GM18870 (cell line): ENCODE results near the gene EFNB2.
A peak's percentile ranks its signal among the peaks of the same experiment; 100 is the strongest.

ENCODE experiments used
- ATAC-seq: cut with Tn5 transposase; IDR thresholded peaks from one replicate; pipeline ENCODE4 v1.9.1; 2021; ENCODE audit warnings: moderate library complexity; ENCODE audit not compliant: unreplicated experiment

Gene EFNB2, protein sequence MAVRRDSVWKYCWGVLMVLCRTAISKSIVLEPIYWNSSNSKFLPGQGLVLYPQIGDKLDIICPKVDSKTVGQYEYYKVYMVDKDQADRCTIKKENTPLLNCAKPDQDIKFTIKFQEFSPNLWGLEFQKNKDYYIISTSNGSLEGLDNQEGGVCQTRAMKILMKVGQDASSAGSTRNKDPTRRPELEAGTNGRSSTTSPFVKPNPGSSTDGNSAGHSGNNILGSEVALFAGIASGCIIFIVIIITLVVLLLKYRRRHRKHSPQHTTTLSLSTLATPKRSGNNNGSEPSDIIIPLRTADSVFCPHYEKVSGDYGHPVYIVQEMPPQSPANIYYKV

DNA sequence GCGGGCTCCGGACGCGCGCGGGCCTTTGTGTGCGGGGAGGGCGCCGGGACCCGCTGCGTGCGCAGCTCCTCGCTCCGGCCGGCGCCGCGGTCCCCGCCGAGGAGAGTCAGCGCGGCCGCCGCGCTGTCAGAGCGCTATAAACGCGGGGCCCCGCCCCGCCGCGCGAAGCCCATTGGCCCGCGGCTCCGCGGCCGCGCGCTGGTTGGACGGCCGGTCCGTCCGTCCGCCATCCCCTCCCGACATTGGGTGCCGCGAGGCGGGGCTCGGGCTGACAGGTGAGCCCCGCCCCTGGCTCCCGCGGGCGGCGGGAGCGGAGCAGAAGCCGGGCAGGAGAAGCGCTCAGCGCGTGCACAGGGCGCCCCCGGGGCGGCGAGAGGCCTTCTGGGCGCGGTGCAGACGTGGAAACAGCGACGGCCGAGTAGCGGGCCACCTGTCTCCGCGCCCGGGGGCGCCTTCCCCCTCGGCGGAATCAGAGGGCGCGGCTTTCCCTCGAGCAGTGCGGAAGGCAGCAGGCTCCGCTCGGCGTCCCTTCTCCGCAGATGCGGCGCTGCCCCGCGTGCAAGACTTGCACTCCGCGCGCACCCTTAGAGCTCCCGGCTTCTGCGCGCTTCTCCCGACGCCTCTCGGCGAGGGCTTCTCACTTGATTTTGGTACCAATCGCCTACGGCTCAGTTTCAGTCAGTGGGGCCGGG, at the start of gene EFNB2:
TSS of gene EFNB2 (minus strand) at position 111 of the 692 bp plus-strand sequence. CDS start 698 bp downstream, outside the sequence.
- peak; percentile 85 for ATAC-seq

DNA sequence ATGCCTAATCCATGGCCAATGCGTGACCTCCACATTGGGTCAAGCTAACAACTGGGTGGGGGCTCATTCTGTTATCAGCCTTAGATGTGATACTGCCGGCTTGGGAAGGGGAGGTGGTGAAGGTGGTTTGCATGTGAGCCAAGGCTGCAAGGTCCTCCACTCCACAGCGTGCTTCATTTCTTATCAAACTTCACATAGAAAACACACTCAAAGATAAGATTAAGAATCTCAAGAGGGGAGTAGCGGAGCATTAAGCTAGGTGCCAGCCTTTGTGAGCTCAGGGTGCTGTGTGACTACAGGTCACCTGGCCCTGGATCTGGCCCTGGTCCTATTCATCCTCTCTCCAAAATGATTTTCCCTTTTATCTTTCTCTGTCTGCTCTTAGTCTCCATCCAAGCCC, 45.8 kb upstream of the EFNB2 start:
- no peak for ATAC-seq

DNA sequence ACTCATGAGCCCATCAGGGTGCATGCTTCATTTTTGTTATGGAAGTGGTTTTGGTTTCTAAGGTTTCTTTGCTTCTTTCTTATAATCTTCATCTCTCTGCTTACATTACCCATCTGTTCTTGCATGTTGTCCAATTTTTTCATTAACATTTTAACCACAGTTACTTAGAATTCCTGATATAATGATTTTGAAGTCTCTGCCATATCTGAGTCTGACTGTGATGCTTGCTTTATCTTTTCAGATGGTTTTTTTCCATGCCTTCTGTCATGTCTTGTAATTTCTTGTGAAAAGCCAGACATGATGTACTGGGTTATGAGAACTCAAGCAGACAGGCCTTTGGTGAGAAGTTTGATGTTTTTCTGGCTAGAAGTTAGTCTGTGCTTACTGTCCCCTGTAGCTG, 40.4 kb upstream of the EFNB2 start:
- ATAC-seq, result no peak

DNA sequence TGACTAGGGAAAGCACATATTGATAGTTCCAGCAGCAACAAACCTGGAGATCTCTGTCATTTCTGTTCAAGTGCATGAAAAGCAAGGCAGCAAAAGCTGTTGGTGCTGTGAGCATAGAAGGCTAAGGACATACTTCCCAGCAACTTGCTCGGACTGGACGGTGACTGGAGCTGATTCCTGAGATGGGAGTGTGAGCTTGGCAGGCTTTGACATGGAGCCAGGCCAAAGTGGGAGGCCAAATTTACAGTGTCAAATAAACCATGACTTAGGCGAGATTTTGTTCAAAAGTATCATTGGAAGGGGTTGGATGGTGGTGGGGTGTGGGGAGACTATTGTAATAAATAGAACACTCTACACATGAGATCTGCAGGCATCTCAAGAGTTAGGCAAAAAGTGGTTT, 38.4 kb upstream of the EFNB2 start:
- no peak for ATAC-seq

DNA sequence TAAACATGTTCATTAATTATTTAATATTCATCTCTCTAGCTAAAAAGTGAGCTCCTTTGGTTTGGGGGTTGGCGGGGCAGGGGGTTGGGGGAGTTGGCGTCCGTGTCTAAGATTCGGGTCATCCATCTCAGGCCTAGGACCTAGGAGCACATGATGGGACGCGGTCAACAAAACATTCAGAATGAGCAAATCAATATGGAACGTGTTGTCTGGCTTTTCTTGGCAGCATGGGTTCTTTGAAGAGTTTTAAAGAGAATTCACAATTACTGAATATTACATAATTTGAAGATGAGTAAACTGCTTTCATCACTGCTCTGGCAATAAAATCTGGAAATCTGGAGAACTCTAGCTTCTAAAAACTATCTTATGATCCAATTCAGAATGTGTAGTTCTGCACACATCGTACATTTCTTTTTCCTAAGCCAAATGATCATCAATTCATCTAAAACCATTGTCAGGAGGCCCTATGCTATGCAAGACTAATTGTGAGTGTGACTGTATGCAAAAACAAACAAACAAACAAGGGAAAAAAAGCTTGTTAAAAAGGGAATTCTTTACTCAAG, 37.9 kb upstream of the EFNB2 start:
- ATAC-seq, result no peak

DNA sequence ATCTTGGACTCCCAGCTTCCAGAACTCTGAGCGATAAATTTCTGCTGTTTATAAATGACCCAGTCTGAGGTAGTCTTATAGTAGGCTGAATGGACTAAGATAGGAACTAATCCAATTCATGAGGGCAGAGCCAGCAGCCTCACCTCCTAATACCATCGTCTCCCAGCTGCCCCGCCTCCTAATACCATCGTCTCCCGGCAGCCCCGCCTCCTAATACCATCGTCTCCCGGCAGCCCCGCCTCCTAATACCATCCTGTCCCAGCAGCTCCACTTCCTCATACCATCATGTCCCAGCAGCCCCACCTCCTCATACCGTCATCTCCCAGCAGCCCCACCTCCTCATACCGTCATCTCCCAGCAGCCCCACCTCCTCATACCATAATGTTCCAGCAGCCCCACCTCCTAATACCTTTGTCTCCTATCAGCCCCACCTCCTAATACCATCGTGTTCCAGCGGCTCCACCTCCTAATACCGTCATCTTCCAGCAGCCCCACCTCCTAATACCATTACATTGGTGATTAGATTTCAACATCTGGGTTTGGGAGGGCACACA, 34.9 kb upstream of the EFNB2 start:
- peak; percentile 66 for ATAC-seq

DNA sequence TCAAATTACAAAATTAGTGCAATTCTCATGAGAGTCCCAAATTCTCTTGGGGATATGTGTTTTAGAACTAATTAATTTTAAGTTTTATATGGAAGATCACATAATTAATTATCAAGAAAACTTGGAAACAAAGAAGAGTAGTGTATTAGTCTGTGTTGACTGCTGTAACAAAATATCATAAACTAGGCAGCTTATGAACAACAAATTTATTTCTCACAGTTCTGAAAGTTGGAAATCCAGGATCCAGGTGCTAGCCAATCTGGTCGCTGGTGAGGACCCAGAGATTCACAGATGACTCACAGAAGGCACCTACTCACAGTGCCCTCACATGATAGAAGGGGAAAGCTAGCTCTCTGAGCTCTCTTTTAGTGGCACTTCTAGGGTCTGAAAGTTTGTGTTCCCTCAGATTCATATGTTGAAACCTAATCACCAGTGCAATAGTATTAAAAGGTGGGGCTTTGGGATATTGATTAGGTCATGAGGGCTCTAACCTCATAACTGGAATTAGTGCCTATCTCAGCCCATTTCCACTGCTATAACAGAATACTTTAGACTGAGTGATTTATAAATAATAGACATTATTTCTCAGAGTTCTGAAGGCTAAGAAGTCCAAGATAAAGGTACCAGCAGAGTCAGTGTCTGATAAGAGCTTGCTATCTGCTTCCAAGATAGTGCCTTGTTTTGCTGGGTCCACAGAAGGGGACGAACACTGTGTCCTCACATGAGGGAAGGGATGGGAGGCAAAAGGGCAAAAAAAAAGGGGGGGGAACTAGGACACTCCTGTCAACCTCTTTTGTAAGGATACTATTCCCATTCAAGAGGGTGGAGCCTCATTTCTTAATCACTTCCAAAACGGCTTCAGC, 34.0 kb upstream of the EFNB2 start:
- ATAC-seq, result no peak

DNA sequence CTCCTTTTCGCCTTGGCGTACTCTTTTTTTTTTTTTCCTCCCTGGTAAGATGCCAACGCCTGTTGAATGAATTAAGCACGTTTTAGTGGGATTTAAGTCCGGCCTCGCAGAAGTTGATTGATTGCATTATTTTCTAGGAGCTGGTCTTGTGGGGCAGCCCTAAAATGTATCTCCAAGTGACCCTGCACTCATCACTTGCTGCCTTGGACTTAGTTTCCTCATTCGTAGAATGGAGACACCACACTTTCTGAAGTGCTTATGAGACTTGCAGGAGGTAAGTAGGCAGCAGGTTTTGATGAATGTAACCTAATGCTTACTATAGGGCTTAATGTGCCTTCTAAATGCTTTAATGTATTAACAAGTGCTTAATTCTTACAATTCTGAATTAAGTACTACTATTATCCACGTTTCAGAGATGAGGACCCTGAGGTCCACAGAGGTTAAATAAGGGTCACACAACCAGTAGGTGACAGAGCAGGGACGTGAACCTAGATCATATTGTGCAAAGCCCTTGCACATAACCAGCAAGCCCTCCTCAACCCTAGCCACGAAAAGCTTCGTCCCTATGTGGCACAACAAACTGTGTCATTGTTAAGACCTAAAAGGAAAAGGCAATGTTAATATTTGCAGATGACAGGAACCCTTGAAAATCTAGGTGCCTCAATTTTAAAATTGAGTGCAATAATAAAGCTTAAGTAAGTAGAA, 33.0 kb upstream of the EFNB2 start:
- peak; percentile 27 for ATAC-seq

DNA sequence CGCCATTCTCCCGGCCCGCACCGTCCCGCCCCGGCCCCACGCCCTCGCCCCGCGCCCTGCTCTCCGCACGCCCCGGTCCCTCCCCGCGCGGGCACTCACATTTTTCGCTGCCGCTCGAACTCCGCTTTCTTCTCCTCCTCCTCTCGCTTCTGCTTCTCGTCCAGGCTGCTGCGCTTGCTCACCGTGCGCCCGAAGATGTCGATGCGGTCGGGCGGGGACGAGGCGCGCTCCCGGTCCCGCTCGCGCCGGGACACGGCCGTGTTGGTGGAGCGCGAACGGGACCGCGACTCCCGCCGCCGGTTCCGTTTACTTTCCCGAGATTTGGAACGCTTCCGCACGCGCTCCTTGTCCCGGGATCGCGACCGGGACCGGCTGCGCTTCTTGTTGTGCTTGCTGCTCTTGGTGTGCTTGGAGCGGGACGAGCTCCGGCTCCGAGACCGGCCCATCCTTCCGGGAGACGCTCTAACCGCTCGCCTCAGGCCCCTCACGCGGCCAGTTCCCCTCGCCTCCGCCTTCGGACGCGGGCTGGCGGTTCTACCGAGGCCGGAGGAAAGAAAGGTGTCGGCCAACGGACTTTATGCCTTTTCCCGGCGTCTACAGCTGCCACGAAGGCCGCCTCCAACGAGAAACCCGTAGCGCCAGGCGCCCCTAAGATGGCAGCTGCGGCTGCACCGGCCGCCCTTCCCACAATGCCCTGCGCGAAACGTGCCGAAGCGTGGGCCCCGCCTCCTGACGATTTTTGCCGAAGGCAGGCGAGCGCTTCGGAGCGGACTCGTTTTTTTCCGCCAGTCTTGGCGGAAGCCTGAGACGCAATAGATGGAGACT, 32.2 kb upstream of the EFNB2 start, which contains the start of gene ARGLU1:
TSS of gene ARGLU1 (minus strand) at position 664 of the 825 bp plus-strand sequence. CDS start at position 446, 218 bp downstream.
- ATAC-seq, result peak; percentile 62

DNA sequence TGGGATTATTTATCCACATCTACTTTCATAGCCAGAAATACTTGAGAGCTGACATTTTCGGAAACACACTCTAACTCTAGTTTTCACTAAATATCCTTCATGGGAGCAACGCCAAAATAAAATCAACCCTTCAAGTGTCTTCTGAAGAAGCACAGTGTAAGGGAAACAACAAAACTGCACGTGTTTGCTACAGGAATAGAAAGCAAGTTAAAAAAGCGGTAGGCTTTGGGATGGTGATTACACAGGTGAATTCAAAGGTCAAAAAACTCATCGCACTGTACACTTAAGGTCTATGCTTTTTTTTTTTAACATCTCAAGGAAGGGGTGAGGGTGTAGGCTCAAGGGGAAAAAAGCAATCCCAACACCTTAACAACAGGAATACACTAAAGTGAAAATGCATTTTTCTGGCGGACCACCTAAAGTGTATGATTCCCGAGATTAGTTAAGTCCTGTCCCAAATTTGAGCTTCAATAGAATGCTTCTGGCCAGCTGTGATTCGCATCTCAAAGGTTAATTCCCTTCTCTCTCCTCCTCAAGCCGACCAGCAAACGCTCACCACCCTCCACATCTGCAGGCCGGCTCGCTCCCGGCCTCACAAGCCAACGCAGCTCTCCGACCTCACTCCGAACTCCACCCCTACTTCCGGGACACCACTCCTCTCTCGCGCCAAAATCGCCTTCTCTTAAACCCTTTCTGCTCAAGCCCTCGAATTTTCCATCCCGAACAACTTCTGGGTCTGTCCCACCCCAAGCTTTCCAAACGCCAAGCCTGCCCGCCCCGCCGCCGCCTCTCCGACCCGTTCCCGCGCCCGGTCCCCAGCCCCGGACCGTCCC, 31.4 kb upstream of the EFNB2 start:
- no peak for ATAC-seq

DNA sequence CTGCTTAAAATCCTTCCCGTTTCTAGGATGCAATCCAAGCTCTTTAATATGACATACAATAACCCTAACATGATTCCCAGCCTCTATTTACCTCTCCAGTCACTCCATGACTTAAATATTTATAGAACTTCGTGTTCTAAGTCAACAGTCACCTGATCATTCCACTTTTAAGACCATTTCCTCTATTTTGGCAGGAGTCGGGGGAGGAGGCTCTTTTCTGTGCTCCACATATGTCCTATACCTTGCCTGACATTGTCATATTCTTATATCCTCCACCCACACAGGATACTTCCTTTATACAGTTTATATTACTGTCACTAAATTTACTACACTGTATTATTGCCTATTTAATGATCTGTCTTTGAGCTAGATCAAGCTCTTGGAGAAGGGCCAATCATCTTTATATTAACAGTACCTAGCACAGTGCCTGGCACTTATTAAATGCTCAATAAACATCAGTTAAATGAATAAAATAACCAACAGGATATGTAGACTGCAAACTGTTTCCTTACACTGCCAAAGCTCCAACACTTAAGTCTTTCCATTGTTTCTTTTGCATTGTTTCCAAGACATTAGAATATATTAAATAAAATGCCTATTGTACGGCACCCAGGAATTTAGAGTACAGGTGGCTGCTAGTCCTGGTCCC, 29.8 kb upstream of the EFNB2 start:
- ATAC-seq, result no peak

DNA sequence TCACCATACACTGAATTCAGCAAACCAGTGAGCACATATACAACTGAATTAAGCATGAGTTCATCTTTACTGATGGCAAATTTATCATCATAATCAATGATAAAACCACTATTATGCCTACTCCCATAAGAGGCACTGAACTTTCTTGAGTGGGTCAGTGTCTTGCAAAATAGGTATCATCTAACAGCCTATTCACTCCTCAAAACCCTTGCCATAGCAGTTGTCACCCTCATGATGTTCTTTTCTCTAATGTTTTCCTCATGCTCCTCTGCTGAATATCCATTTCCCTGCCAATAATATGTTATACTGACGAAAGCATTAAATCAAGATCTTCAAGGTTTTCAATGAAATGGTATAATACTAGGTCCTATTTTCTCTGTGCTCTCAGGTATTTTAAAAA, 26.8 kb upstream of the EFNB2 start:
- ATAC-seq, result no peak

DNA sequence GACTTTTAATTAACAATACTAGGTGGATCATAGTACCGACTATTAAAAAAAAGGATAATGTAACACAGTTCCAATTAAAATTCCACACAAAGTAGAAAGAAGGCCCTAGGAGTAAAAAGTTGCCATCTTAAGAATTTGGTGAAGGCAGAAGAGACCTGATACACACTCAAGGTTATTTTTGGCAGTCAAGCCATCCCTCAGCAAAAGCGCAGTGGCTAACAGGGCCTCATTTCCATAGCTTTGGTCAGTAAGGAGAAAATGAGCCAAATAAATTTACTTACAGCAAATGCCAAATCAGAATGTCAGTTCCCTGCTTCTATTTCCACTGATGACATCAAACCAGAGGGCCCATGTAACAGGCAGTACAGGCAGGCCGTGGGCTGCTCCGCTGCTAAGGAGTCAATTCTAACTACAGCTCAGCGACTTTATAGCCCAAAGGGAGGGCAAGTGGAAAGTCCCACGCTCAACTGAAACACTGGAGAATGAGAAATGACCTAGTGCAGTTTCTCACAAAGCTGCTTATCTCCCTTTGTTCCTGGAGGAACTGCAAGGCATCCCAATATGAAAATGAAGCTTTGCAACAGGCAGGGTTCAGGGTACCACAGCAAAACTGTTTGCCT, 26.2 kb upstream of the EFNB2 start:
- peak; percentile 83 for ATAC-seq

DNA sequence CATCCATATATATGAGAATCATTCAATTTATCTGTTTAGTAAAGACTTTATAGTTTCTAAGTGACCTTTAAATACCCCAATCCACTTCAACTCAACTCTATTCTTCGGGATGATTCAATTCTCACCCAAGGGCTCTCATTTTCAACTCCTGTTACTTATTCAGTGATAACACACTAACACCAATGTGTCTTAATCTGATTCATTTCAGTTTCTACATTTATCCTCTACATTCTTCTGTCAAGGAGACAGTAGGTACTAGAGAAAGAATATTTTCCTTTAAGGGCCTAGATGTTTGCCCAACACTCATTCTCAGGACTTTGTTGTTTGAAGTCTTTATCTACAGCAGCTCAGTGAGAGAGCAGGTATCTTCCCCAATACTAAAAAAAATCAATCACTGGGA, 25.4 kb upstream of the EFNB2 start:
- peak; percentile 40 for ATAC-seq

DNA sequence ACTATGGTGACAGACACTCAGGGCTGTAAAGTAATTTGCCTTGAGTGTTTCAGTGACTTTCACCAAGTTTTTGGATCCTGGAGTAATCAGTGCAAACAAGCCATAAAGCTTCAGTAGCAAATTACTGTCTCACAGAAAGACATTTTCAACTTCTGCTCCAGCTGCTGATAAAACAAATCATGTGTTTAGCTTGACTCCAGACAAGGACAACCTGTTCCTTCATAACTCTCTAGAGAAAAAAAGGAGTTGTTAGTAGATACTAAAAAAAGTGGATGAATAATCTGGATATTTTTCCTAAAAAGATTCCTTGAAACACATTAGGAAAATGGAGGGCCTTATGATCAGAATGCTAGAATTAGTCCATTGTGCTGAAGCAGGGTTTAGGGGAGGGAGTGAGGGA, 23.1 kb upstream of the EFNB2 start:
- ATAC-seq, result no peak

DNA sequence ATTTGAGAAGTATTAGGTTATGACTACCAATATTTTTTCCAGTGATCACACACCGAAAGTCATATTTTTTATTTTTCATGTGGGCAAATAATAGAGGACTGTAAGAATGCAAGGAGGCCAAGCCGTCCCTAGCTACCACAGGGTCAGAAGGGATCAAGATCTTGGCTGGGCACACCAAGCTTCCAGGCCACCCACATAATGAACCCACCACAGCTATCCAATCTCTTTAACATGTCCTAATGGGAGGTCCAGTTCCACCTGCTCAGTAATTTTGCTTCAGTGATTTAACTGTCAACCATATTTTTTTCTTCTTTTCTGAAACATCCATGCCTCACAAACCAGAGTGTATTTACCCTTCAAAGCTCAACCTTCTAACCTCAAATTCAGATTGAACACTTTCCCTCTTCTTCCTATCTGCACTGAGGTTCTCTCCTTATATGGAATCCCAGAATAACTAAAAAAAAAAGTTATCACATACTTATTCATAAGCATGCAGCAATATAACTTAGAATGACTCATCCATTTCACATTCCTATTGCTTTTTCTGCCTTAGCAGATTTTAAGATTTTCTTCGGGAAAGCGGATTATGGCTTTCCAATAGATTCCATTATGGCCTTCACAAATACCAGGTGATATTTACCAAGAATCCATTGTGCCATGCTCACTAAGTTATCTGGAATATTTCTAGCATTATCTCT, 20.3 kb upstream of the EFNB2 start:
- no peak for ATAC-seq

DNA sequence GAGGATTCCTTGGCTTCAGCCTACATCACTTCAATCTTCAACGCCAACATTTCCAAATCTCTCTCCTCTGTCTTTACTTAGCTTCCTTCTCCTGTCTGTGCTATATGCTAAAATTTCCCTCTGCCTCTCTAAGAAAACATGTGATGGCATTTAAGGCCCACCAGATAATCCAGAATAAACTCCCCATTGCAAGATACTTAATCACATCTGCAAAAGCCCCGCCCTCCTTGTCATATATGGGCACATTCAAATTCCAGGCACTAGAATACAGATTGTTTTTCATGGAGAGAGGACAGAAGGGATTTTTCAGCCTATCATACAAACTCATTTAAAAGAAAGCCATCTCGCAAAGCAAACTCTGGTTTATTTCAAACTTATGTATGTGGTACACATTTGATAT, 16.3 kb upstream of the EFNB2 start:
- no peak for ATAC-seq
